ENCODE data around the gene EPHA6. TPM values are rescaled to one million over a fixed set of nuclear protein-coding genes. Genes with fewer than 3 reads are reported as not detected.

The EPHA6 gene
- total RNA-seq, 1 experiment from 2014 or later, result 0.61 TPM

DNA sequence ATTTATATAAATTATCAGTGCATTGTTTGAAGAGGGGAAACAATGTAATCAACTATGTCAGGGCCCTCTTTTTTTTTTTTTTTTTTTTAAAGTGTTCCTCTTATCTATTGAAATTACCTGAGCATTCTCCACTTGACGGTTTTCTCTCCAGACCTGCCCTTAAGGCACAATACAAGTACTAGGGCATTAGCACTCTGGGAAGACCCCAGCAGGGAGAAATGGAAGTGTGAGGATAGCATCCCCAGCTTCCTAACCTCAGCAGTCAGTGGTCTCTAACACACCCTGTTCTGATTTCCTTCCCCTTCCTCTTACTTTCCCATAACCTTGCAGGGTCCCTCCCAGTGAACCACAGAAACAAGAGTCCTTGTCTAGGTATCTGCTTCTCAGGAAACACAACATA is 491.8 kb downstream of the EPHA6 start:
- H3K27ac Mint-ChIP-seq, result no peak overlapping the region
- Histone ChIP-seq H3T11ph (ENCODE audit: low read length) (no peak overlapping the region), H3K4me2 (ENCODE audit: insufficient read depth, insufficient read length, low read length) (no peak overlapping the region), H2BK15ac (ENCODE audit: low read depth, low read length) (no peak overlapping the region), H2AFZ (ENCODE audit: low read length) (no peak overlapping the region), H2BK12ac (ENCODE audit: insufficient read length, low read depth, low read length) (no peak overlapping the region), H4K20me1 (ENCODE audit: control insufficient read depth, insufficient read depth, insufficient read length) (no peaks in the 10 kb centered on the region), H3K27ac (ENCODE audit: insufficient read length, low read depth, low read length) (no peak overlapping the region), H3K56ac (ENCODE audit: insufficient read length, low read depth, low read length) (no peak overlapping the region), H3K18ac (ENCODE audit: insufficient read length, low read depth, low read length) (no peak overlapping the region), H3K9ac (ENCODE audit: extremely low read depth, insufficient read length, low read length) (no peak overlapping the region), H4K8ac (replicated peaks; ENCODE audit: insufficient read length, low read depth, low read length) (no peak overlapping the region), H3K23me2 (ENCODE audit: insufficient read length, low read depth, low read length, poor library complexity, severe bottlenecking) (no peaks in the 10 kb centered on the region), H3K4ac (ENCODE audit: low read depth, low read length) (no peak overlapping the region), H3K79me1 (ENCODE audit: insufficient read depth, low read depth, low read length, poor library complexity, severe bottlenecking) (no peaks in the 10 kb centered on the region), H2BK20ac (ENCODE audit: low read depth, low read length, poor library complexity, severe bottlenecking) (no peak overlapping the region), H4K91ac (ENCODE audit: insufficient read length, low read depth, low read length) (no peak overlapping the region), H3K4me1 (ENCODE audit: insufficient read depth, low read length) (no peaks in the 10 kb centered on the region), H3K23ac (ENCODE audit: insufficient read length, low read depth, low read length) (no peak overlapping the region), H3K79me2 (ENCODE audit: insufficient read depth, low read length) (no peaks in the 10 kb centered on the region), H4K5ac (ENCODE audit: insufficient read length, low read depth, low read length) (no peak overlapping the region), H3K9me3 (ENCODE audit: control insufficient read depth, low read depth, low read length) (no peaks in the 10 kb centered on the region), H3K14ac (ENCODE audit: insufficient read depth, low read length) (no peak overlapping the region), H2BK120ac (ENCODE audit: low read depth, low read length, poor library complexity, severe bottlenecking) (no peak overlapping the region), H2BK5ac (ENCODE audit: insufficient read length, low read length) (no peak overlapping the region), H2AK5ac (ENCODE audit: insufficient read length, low read length) (no peak overlapping the region), H3K27me3 (ENCODE audit: insufficient read depth, low read length) (no peaks in the 10 kb centered on the region)
- H3K36me3 Mint-ChIP-seq (ENCODE audit: insufficient read depth in 1 of 3, low read depth in 3 of 3), result peaks cover 0 to 11% (median 4%) of the 10 kb centered on the region in 3 experiments; a peak in 3 of 7 replicates
- H3K4me3 Mint-ChIP-seq, result no peak overlapping the region
- WGBS (ENCODE audit: extremely low coverage, insufficient read length, low lambda C conversion rate), result no CpG with 5 or more reads among the region's 1 CpG
- H3K27me3 Mint-ChIP-seq (ENCODE audit: low read depth), result peaks cover 2% of the 10 kb centered on the region; the same call in 1 of the 2 replicates
- H3K9me3 Mint-ChIP-seq, result peaks cover 7 to 14% of the 10 kb centered on the region in 2 experiments; a peak in 4 of 5 replicates
- no peaks in the 10 kb centered on the region for H3K4me1 Mint-ChIP-seq
- TF ChIP-seq CTCF (conservative IDR thresholded peaks at IDR 0.05), result no peak
- DNase-seq, result no peak
